Measurements from ENCODE around the gene ACOXL.

ACOXL gene

DNA sequence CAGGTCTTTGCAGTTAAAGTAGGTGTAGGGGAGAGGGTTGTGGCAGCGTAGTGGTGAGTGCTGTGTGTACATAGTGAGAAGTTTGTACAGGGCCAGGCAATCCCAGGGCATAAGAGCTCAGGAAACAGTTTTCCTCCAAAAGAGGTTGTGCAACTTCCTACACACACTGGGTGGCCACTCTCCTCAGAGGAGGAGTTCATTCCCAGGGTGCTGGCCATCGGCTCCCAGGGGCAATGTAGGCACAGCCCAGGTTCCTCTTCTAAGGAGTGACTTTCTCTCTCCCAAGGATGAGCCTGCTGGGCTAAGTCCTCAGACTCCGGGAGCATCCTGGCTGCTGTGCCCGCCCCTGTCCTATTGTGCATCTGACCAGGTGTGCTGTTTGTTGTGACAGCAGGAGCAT is 3.0 kb downstream of the ACOXL start:
- DNase-seq (ENCODE audit: low spot score) = no peak
- no peak for TF ChIP-seq CTCF (IDR thresholded peaks at IDR 0.05; ENCODE audit: borderline replicate concordance, control extremely low read depth, extremely low read depth, insufficient read depth, missing control alignments)
- in situ Hi-C loops (cut with MboI; ENCODE audit: low sequenced_read_pairs, unreplicated experiment) = no loop called here

DNA sequence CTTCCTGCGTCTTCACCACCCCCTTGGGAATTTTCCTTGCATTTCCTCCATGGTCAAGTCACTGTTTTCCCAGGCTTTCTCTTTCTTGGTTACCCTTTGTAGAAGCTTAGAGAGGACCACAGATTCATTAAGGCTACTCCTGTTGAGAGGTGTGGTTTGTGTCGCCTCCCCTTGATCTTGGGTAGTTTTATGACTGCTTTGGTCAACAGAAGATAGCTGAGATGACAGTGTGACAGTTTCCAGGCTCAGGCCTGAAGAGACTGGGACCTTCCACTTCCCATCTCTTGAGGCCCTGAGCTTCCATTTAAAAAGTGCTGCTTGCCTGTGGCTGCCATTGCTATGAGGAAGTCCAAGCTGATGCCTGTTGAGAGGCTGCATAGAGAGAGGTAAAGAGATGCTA is 5.4 kb downstream of the ACOXL start:
- TF ChIP-seq CTCF (IDR thresholded peaks at IDR 0.05; ENCODE audit: borderline replicate concordance, control extremely low read depth, extremely low read depth, insufficient read depth, missing control alignments) = no peak
- in situ Hi-C loops (cut with MboI; ENCODE audit: low sequenced_read_pairs, unreplicated experiment) = no loop called here
- no peak for DNase-seq (ENCODE audit: low spot score)

DNA sequence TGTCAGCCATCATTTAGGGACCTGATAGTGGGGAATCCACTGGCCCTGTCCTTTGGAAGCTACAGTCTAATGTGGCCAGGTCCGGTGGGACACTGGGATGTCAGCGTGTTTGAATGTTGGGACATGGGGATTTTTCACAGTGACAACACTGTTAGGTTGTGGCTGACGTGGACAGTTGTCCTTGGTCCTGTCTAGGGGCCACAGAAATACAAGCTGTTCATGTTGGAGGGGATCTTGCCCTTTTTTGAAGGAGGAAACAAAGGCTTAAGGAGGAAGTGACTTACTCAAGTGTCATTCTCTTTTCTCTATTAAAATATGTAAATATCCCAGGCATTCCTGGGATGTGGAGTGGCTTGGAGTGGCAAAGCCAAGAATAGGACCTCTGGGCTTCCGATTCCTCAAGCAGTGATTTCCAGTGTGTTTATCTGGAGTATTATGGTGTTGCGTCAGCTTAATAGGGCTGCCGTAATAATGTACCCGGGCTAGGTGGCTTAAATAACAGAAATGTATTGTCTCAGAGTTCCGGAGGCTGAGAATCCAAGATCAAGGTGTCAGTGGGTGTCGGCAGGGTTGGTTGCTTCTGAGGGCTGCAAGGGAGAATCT is 8.5 kb downstream of the ACOXL start:
- DNase-seq (ENCODE audit: low spot score) = no peak
- no peak for TF ChIP-seq CTCF (IDR thresholded peaks at IDR 0.05; ENCODE audit: borderline replicate concordance, control extremely low read depth, extremely low read depth, insufficient read depth, missing control alignments)
- in situ Hi-C loops (cut with MboI; ENCODE audit: low sequenced_read_pairs, unreplicated experiment) = no loop called here

- DNase-seq (ENCODE audit: low spot score) = no peak
- no peak for TF ChIP-seq CTCF (IDR thresholded peaks at IDR 0.05; ENCODE audit: borderline replicate concordance, control extremely low read depth, extremely low read depth, insufficient read depth, missing control alignments)
- in situ Hi-C loops (cut with MboI; ENCODE audit: low sequenced_read_pairs, unreplicated experiment) = no loop called here
These were observed 9.2 kb downstream of the ACOXL start for GRCh38 chr2:110741491-110741980.

GRCh38 chr2:110742412-110742811 is 10.0 kb downstream of the ACOXL start:
- DNase-seq (ENCODE audit: low spot score) = no peak
- TF ChIP-seq CTCF (IDR thresholded peaks at IDR 0.05; ENCODE audit: borderline replicate concordance, control extremely low read depth, extremely low read depth, insufficient read depth, missing control alignments) = no peak
- in situ Hi-C loops (cut with MboI; ENCODE audit: low sequenced_read_pairs, unreplicated experiment) = no loop called here

- TF ChIP-seq CTCF (IDR thresholded peaks at IDR 0.05; ENCODE audit: borderline replicate concordance, control extremely low read depth, extremely low read depth, insufficient read depth, missing control alignments) = no peak
- in situ Hi-C loops (cut with MboI; ENCODE audit: low sequenced_read_pairs, unreplicated experiment) = no loop called here
These were observed 11.2 kb downstream of the ACOXL start for GRCh38 chr2:110743600-110743999.

More at GRCh38 chr2:110743600-110743999, 11.2 kb downstream of the ACOXL start:
- DNase-seq (ENCODE audit: low spot score) = no peak

All from GM13976 (cell line).